ENCODE data around the gene NFIA.

The NFIA gene

DNA sequence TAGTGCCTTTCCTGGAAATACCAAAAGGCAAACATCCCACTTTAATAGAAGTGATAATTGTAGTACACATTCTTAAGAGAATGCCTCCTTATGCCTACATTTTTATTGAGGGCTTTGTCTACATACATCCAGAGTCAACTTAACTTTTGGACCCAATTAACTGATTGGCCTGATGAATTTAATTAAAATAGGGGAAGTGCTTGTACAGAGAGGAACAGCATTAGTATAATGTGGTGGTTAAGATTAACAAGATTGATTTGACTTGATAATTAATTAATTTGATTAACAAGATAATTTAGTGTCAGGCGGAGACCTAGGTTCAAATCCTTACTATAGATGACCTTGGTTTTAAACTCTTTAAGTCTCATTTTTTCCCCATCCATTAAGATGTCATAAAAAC lies 111.4 kb downstream of the NFIA start:
- no CpG with 5 or more reads among the region's 1 CpG for WGBS, 2 donors (ENCODE audit: extremely low coverage in 2 of 2, insufficient read length in 2 of 2, insufficient replicate concordance in 1 of 2)

DNA sequence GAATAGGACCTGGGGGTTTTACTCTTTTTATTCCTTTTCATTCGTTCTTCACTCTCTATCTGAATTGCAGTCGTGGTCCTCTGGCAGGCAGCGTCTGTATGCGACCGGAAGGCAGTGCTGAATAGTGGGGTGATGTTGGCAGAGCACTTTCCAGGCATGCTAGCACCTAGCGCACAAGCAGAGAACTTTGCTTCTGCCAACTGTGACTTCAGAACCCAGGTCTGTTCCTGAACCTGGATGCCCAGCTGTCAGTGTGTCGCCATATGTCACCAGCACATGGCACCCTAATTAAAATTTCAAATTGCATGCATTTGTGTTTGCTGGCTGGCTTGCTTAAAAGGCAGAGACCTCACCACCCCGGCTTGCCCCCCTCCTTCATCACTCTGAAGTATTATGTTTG lies 116.2 kb downstream of the NFIA start:
- H3K14ac ChIP-seq (ENCODE audit: low read length): no peak overlapping the region
- no peak overlapping the region for H2BK12ac ChIP-seq (ENCODE audit: low read length)
- no peak for DNase-seq (ENCODE audit: low spot score)
- H3K4ac ChIP-seq (ENCODE audit: low read length): no peak overlapping the region
- H2BK120ac ChIP-seq (ENCODE audit: low read depth, low read length): no peak overlapping the region
- H3K23ac ChIP-seq (ENCODE audit: low read depth, low read length, poor library complexity): no peak overlapping the region
- H3K27me3 ChIP-seq (ENCODE audit: control insufficient read depth in 3 of 3, insufficient read depth in 3 of 3, low read depth in 1 of 3, low read length in 3 of 3): no peaks in the 10 kb centered on the region
- H3K18ac ChIP-seq (ENCODE audit: low read length): no peak overlapping the region
- H2AK5ac ChIP-seq (ENCODE audit: low read depth, low read length): no peak overlapping the region
- no peak overlapping the region for H2BK15ac ChIP-seq (ENCODE audit: low read length)
- no peaks in the 10 kb centered on the region for H3K4me1 ChIP-seq (ENCODE audit: control insufficient read depth in 2 of 2, insufficient read depth in 1 of 2, low read depth in 1 of 2, low read length in 2 of 2)
- H4K8ac ChIP-seq (ENCODE audit: low read depth, low read length): no peak overlapping the region
- WGBS, 2 donors (ENCODE audit: extremely low coverage in 2 of 2, insufficient read length in 2 of 2, insufficient replicate concordance in 1 of 2): no CpG with 5 or more reads among the region's 8 CpGs
- H4K91ac ChIP-seq (ENCODE audit: low read depth, low read length, poor library complexity): no peak overlapping the region
- H3K4me2 ChIP-seq (ENCODE audit: insufficient read depth, low read length, poor library complexity, severe bottlenecking): no peak overlapping the region
- H2BK5ac ChIP-seq (ENCODE audit: low read length): no peak overlapping the region
- no peaks in the 10 kb centered on the region for H3K79me1 ChIP-seq (ENCODE audit: low read depth, low read length)
- H3K4me3 ChIP-seq (ENCODE audit: low read length in 2 of 2): no peak overlapping the region
- H3K9ac ChIP-seq (ENCODE audit: low read depth, low read length, poor library complexity): no peak overlapping the region
- no peak overlapping the region for H2AFZ ChIP-seq (ENCODE audit: low read length)
- no peak overlapping the region for H3K27ac ChIP-seq (replicated peaks; ENCODE audit: low read length)
- no peaks in the 10 kb centered on the region for H3K9me3 ChIP-seq (replicated peaks in 1 of 2; ENCODE audit: control insufficient read depth in 2 of 2, insufficient read depth in 1 of 2, low read depth in 1 of 2, low read length in 2 of 2)
- H3K36me3 ChIP-seq (replicated peaks in 1 of 2; ENCODE audit: control insufficient read depth in 2 of 2, insufficient read depth in 2 of 2, low read length in 2 of 2): no peaks in the 10 kb centered on the region

More for the DNA sequence above, 111.4 kb downstream of the NFIA start:
- no peak overlapping the region for H2BK15ac ChIP-seq (ENCODE audit: low read length)
- H3K9ac ChIP-seq (ENCODE audit: low read depth, low read length, poor library complexity): no peak overlapping the region
- H3K14ac ChIP-seq (ENCODE audit: low read length): no peak overlapping the region
- H3K36me3 ChIP-seq (replicated peaks in 1 of 2; ENCODE audit: control insufficient read depth in 2 of 2, insufficient read depth in 2 of 2, low read length in 2 of 2): no peaks in the 10 kb centered on the region
- no peak overlapping the region for H3K4ac ChIP-seq (ENCODE audit: low read length)
- H3K18ac ChIP-seq (ENCODE audit: low read length): no peak overlapping the region
- no peaks in the 10 kb centered on the region for H3K9me3 ChIP-seq (replicated peaks in 1 of 2; ENCODE audit: control insufficient read depth in 2 of 2, insufficient read depth in 1 of 2, low read depth in 1 of 2, low read length in 2 of 2)
- no peaks in the 10 kb centered on the region for H3K4me1 ChIP-seq (ENCODE audit: control insufficient read depth in 2 of 2, insufficient read depth in 1 of 2, low read depth in 1 of 2, low read length in 2 of 2)
- no peak overlapping the region for H4K8ac ChIP-seq (ENCODE audit: low read depth, low read length)
- no peak overlapping the region for H2AFZ ChIP-seq (ENCODE audit: low read length)
- no peaks in the 10 kb centered on the region for H3K79me1 ChIP-seq (ENCODE audit: low read depth, low read length)
- no peak overlapping the region for H3K4me3 ChIP-seq (ENCODE audit: low read length in 2 of 2)
- no peak overlapping the region for H2BK120ac ChIP-seq (ENCODE audit: low read depth, low read length)
- DNase-seq (ENCODE audit: low spot score): no peak
- no peaks in the 10 kb centered on the region for H3K27me3 ChIP-seq (ENCODE audit: control insufficient read depth in 3 of 3, insufficient read depth in 3 of 3, low read depth in 1 of 3, low read length in 3 of 3)
- no peak overlapping the region for H2AK5ac ChIP-seq (ENCODE audit: low read depth, low read length)
- no peak overlapping the region for H3K27ac ChIP-seq (replicated peaks; ENCODE audit: low read length)
- no peak overlapping the region for H2BK5ac ChIP-seq (ENCODE audit: low read length)
- no peak overlapping the region for H3K4me2 ChIP-seq (ENCODE audit: insufficient read depth, low read length, poor library complexity, severe bottlenecking)
- H2BK12ac ChIP-seq (ENCODE audit: low read length): no peak overlapping the region
- H4K91ac ChIP-seq (ENCODE audit: low read depth, low read length, poor library complexity): no peak overlapping the region
- H3K23ac ChIP-seq (ENCODE audit: low read depth, low read length, poor library complexity): no peak overlapping the region

DNA sequence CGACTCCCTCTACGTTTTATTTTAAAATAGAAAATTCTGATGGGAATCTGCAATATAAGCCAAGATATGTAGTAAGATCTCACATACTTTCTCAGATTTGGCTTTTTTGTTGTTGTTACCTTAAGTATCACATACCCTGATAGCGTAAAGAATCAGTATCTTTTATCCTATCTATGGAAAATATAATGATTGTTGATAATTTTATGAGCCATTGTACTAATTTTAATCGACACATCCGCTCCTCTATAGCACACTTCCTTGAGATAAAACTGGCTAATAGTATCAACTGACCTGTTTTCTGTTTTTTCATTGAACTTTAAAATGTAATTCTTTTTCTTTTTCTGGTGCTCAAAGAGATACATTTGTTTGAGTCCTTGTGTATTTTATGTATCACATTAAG lies 118.7 kb downstream of the NFIA start:
- Histone ChIP-seq H2AFZ (ENCODE audit: low read length) (no peak overlapping the region), H3K27ac (replicated peaks; ENCODE audit: low read length) (no peak overlapping the region), H2BK15ac (ENCODE audit: low read length) (no peak overlapping the region), H3K9me3 (replicated peaks in 1 of 2; ENCODE audit: control insufficient read depth in 2 of 2, insufficient read depth in 1 of 2, low read depth in 1 of 2, low read length in 2 of 2) (no peaks in the 10 kb centered on the region), H3K4me2 (ENCODE audit: insufficient read depth, low read length, poor library complexity, severe bottlenecking) (no peak overlapping the region), H3K27me3 (ENCODE audit: control insufficient read depth in 3 of 3, insufficient read depth in 3 of 3, low read depth in 1 of 3, low read length in 3 of 3) (no peaks in the 10 kb centered on the region), H3K23ac (ENCODE audit: low read depth, low read length, poor library complexity) (no peak overlapping the region), H3K79me1 (ENCODE audit: low read depth, low read length) (no peaks in the 10 kb centered on the region), H3K4me1 (ENCODE audit: control insufficient read depth in 2 of 2, insufficient read depth in 1 of 2, low read depth in 1 of 2, low read length in 2 of 2) (no peaks in the 10 kb centered on the region), H4K8ac (ENCODE audit: low read depth, low read length) (no peak overlapping the region), H3K4me3 (ENCODE audit: low read length in 2 of 2) (no peak overlapping the region), H4K91ac (ENCODE audit: low read depth, low read length, poor library complexity) (no peak overlapping the region), H3K4ac (ENCODE audit: low read length) (no peak overlapping the region), H3K9ac (ENCODE audit: low read depth, low read length, poor library complexity) (no peak overlapping the region), H3K14ac (ENCODE audit: low read length) (no peak overlapping the region), H3K18ac (ENCODE audit: low read length) (no peak overlapping the region), H3K36me3 (replicated peaks in 1 of 2; ENCODE audit: control insufficient read depth in 2 of 2, insufficient read depth in 2 of 2, low read length in 2 of 2) (no peaks in the 10 kb centered on the region), H2BK120ac (ENCODE audit: low read depth, low read length) (no peak overlapping the region), H2BK5ac (ENCODE audit: low read length) (no peak overlapping the region), H2BK12ac (ENCODE audit: low read length) (no peak overlapping the region), H2AK5ac (ENCODE audit: low read depth, low read length) (no peak overlapping the region)
- no peak for DNase-seq (ENCODE audit: low spot score)
- WGBS, 2 donors (ENCODE audit: extremely low coverage in 2 of 2, insufficient read length in 2 of 2, insufficient replicate concordance in 1 of 2): no CpG with 5 or more reads among the region's 5 CpGs

DNA sequence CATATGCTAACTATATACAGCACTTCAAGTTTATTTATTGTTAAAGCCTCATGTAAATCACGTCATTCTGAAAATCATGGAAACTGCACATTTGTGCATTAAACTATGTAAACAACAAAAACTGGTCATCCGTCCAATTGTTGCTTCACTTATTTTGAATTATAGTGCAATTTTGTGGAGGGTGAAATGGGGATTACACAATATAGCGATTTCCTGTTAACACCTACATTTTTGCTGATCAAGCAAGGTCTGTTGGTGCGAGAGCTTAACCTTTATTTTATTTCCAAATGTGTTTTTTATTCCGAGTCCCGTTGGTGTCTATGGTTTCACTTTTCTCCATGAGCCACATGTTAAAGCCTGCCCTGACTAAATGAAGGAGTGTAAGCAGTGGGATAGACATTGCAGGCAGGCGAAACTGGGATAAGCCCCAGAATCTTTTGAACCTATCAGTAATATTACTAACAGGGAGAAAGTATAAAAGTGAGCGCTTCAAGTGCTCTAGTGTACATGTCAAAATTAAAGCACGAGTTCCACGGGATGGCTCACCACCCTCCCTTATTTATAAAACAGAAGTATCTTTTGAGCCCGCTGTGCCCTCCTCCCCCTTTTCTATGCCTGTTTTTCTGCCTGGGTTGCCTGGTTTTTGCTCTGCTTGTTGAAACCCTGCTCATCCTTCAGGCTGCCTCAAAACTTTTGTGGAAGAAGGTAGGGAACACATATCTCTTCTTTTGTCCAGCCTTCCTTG lies 120.7 kb downstream of the NFIA start:
- Histone ChIP-seq H3K27me3 (ENCODE audit: control insufficient read depth in 3 of 3, insufficient read depth in 3 of 3, low read depth in 1 of 3, low read length in 3 of 3) (no peaks in the 10 kb centered on the region), H3K4me2 (ENCODE audit: insufficient read depth, low read length, poor library complexity, severe bottlenecking) (no peak overlapping the region), H2BK15ac (ENCODE audit: low read length) (no peak overlapping the region), H3K9ac (ENCODE audit: low read depth, low read length, poor library complexity) (no peak overlapping the region), H3K9me3 (replicated peaks in 1 of 2; ENCODE audit: control insufficient read depth in 2 of 2, insufficient read depth in 1 of 2, low read depth in 1 of 2, low read length in 2 of 2) (no peaks in the 10 kb centered on the region), H3K23ac (ENCODE audit: low read depth, low read length, poor library complexity) (no peak overlapping the region), H3K4me1 (ENCODE audit: control insufficient read depth in 2 of 2, insufficient read depth in 1 of 2, low read depth in 1 of 2, low read length in 2 of 2) (no peaks in the 10 kb centered on the region), H3K4me3 (ENCODE audit: low read length in 2 of 2) (no peak overlapping the region), H2AK5ac (ENCODE audit: low read depth, low read length) (no peak overlapping the region), H2BK12ac (ENCODE audit: low read length) (no peak overlapping the region), H4K8ac (ENCODE audit: low read depth, low read length) (no peak overlapping the region), H3K79me1 (ENCODE audit: low read depth, low read length) (no peaks in the 10 kb centered on the region), H3K27ac (replicated peaks; ENCODE audit: low read length) (no peak overlapping the region), H2BK120ac (ENCODE audit: low read depth, low read length) (no peak overlapping the region), H3K36me3 (replicated peaks in 1 of 2; ENCODE audit: control insufficient read depth in 2 of 2, insufficient read depth in 2 of 2, low read length in 2 of 2) (no peaks in the 10 kb centered on the region), H3K18ac (ENCODE audit: low read length) (no peak overlapping the region), H3K4ac (ENCODE audit: low read length) (no peak overlapping the region), H2BK5ac (ENCODE audit: low read length) (no peak overlapping the region), H4K91ac (ENCODE audit: low read depth, low read length, poor library complexity) (no peak overlapping the region), H3K14ac (ENCODE audit: low read length) (no peak overlapping the region), H2AFZ (ENCODE audit: low read length) (no peak overlapping the region)
- no CpG with 5 or more reads among the region's 11 CpGs for WGBS, 2 donors (ENCODE audit: extremely low coverage in 2 of 2, insufficient read length in 2 of 2, insufficient replicate concordance in 1 of 2)
- DNase-seq (ENCODE audit: low spot score): no peak
